ENCODE data around the gene SLC4A1.

DNA sequence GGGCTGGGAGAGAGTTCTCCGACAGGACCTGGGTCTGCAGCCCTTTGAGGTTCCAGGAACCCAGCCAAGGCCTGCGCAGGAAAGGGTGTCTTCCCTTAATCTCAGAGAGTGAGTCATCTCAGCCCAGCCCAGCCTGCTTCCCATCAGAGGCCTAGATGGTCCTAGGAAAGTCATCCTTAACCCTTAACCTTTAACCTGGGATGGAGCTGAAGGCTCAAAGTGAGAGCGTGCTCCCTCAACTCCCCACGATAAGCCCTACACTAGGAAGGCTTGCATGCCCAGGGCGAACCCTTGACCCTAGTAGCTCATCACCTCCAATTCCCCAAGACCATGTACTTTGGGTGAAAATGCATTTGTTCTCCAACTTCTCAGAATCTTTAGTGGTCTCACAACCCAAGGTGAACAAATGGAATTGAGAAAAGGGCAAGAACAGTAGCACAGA, 63.5 kb downstream of the SLC4A1 start:
- TF ChIP-seq, protein P1, sequence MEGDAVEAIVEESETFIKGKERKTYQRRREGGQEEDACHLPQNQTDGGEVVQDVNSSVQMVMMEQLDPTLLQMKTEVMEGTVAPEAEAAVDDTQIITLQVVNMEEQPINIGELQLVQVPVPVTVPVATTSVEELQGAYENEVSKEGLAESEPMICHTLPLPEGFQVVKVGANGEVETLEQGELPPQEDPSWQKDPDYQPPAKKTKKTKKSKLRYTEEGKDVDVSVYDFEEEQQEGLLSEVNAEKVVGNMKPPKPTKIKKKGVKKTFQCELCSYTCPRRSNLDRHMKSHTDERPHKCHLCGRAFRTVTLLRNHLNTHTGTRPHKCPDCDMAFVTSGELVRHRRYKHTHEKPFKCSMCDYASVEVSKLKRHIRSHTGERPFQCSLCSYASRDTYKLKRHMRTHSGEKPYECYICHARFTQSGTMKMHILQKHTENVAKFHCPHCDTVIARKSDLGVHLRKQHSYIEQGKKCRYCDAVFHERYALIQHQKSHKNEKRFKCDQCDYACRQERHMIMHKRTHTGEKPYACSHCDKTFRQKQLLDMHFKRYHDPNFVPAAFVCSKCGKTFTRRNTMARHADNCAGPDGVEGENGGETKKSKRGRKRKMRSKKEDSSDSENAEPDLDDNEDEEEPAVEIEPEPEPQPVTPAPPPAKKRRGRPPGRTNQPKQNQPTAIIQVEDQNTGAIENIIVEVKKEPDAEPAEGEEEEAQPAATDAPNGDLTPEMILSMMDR (IDR thresholded peaks at IDR 0.05; ENCODE audit: extremely low read depth in 1 of 2, insufficient read depth in 1 of 2, low read depth in 1 of 2, low read length in 2 of 2) = no peak
- TF ChIP-seq, protein P2, sequence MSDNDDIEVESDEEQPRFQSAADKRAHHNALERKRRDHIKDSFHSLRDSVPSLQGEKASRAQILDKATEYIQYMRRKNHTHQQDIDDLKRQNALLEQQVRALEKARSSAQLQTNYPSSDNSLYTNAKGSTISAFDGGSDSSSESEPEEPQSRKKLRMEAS (IDR thresholded peaks at IDR 0.05; ENCODE audit: insufficient read depth, insufficient read length) = no peak
- TF ChIP-seq POLR2AphosphoS5 (IDR thresholded peaks at IDR 0.05; ENCODE audit: insufficient read depth, low read depth, low read length) = no peak
- TF ChIP-seq GATA2 (IDR thresholded peaks at IDR 0.05; ENCODE audit: insufficient read depth, insufficient read length, low read depth, low read length) = no peak

All from endothelial cell of umbilical vein (primary cell).